Mesenchymal stem cell (in vitro differentiated cells and primary cell): ENCODE measurements around the gene ID4.

ENCODE experiments used
- DNase-seq: peaks from one replicate; pipeline ENCODE4 v3.0.0-alpha.2; 2013
- H2AFZ ChIP-seq: one replicate; pipeline ENCODE4 v1.6.1; 2013; ENCODE audit warnings: low read depth, mild to moderate bottlenecking, control low read depth, inconsistent platforms, low read length, moderate library complexity
- H2AK5ac ChIP-seq: 2 replicates; pipeline ENCODE4 v1.6.1; 2013; ENCODE audit warnings: low read length, moderate library complexity, mild to moderate bottlenecking, inconsistent platforms; ENCODE audit not compliant: severe bottlenecking
- H2BK120ac ChIP-seq: one replicate; pipeline ENCODE4 v1.6.1; 2013; ENCODE audit warnings: low read depth, mild to moderate bottlenecking, inconsistent platforms, low read length, moderate library complexity
- H2BK12ac ChIP-seq, 2 experiments: one replicate each; pipeline ENCODE4 v1.6.1; 2013; ENCODE audit warnings: inconsistent platforms in 2 of 2, low read length in 2 of 2, mild to moderate bottlenecking in 2 of 2, moderate library complexity in 2 of 2, control low read depth in 1 of 2
- H2BK15ac ChIP-seq: one replicate; pipeline ENCODE4 v1.6.1; 2013; ENCODE audit warnings: mild to moderate bottlenecking, low read depth, inconsistent platforms; ENCODE audit not compliant: poor library complexity, severe bottlenecking
- H2BK5ac ChIP-seq: 2 replicates; pipeline ENCODE4 v1.6.1; 2013; ENCODE audit warnings: low read depth, mild to moderate bottlenecking, low read length, control low read depth, inconsistent platforms; ENCODE audit not compliant: poor library complexity, severe bottlenecking
- H3K14ac ChIP-seq, 2 experiments: one replicate each; pipeline ENCODE4 v1.6.1; 2013; ENCODE audit warnings: inconsistent platforms in 2 of 2, low read length in 2 of 2, control low read depth in 1 of 2, mild to moderate bottlenecking in 1 of 2, moderate library complexity in 1 of 2
- H3K18ac ChIP-seq, 2 experiments: one replicate each; pipeline ENCODE4 v1.6.1; 2013; ENCODE audit warnings: inconsistent platforms in 2 of 2, low read length in 2 of 2, control low read depth in 1 of 2, low read depth in 1 of 2, mild to moderate bottlenecking in 1 of 2
- H3K23ac ChIP-seq, 2 experiments: one replicate each; pipeline ENCODE4 v1.6.1; 2013; ENCODE audit warnings: inconsistent platforms in 2 of 2, low read length in 2 of 2, mild to moderate bottlenecking in 2 of 2, moderate library complexity in 2 of 2, control low read depth in 1 of 2
- H3K27ac ChIP-seq: 2 replicates; pipeline ENCODE4 v1.5.1; 2013; ENCODE audit warnings: mild to moderate bottlenecking, moderate library complexity, low read length, control low read depth, inconsistent platforms; ENCODE audit not compliant: poor library complexity, severe bottlenecking
- H3K27me3 ChIP-seq, 2 experiments: 2 replicates each; pipeline versions ENCODE4 v1.6.1 to v1.7.0; 2013; ENCODE audit warnings: low read length in 2 of 2, mild to moderate bottlenecking in 2 of 2, moderate library complexity in 2 of 2, control low read depth in 1 of 2, inconsistent platforms in 1 of 2; ENCODE audit not compliant: control insufficient read depth in 1 of 2, insufficient read depth in 1 of 2
- H3K36me3 ChIP-seq, 2 experiments: 2 replicates each; pipeline versions ENCODE4 v1.6.1 to v1.7.0; 2013; ENCODE audit warnings: low read length in 2 of 2, control low read depth in 1 of 2, inconsistent platforms in 1 of 2, low read depth in 1 of 2, mild to moderate bottlenecking in 1 of 2; ENCODE audit not compliant: insufficient read depth in 2 of 2, control insufficient read depth in 1 of 2
- H3K4ac ChIP-seq, 2 experiments: one replicate each; pipeline ENCODE4 v1.6.1; 2013; ENCODE audit warnings: inconsistent platforms in 2 of 2, low read length in 2 of 2, mild to moderate bottlenecking in 2 of 2, moderate library complexity in 2 of 2, control low read depth in 1 of 2, low read depth in 1 of 2
- H3K4me1 ChIP-seq: 2 replicates; pipeline ENCODE4 v1.6.1; 2013; ENCODE audit warnings: low read depth, low read length, control low read depth; ENCODE audit not compliant: control insufficient read depth, insufficient read depth
- H3K4me2 ChIP-seq: 2 replicates; pipeline ENCODE4 v1.6.1; 2013; ENCODE audit warnings: low read length, mild to moderate bottlenecking, inconsistent platforms; ENCODE audit not compliant: poor library complexity, severe bottlenecking
- H3K4me3 ChIP-seq, 2 experiments: 2 replicates each; pipeline versions ENCODE4 v1.5.1 to v1.7.0; 2013; ENCODE audit warnings: low read length in 2 of 2, mild to moderate bottlenecking in 2 of 2, control low read depth in 1 of 2, low read depth in 1 of 2; ENCODE audit not compliant: insufficient read depth in 1 of 2
- H3K79me1 ChIP-seq: replicated peaks from 2 replicates; pipeline ENCODE4 v1.6.1; 2013; ENCODE audit warnings: mild to moderate bottlenecking, control low read depth, low read length, inconsistent platforms; ENCODE audit not compliant: poor library complexity, severe bottlenecking
- H3K9ac ChIP-seq: 2 replicates; pipeline ENCODE4 v1.7.0; 2013; ENCODE audit warnings: mild to moderate bottlenecking, low read length, moderate library complexity
- H3K9me3 ChIP-seq: 2 replicates; pipeline ENCODE4 v1.7.0; 2013; ENCODE audit warnings: mild to moderate bottlenecking, low read length; ENCODE audit not compliant: control insufficient read depth
- H4K8ac ChIP-seq: one replicate; pipeline ENCODE4 v1.6.1; 2013; ENCODE audit warnings: inconsistent platforms, mild to moderate bottlenecking, low read length, moderate library complexity
- H4K91ac ChIP-seq: one replicate; pipeline ENCODE4 v1.6.1; 2013; ENCODE audit warnings: mild to moderate bottlenecking, low read length, inconsistent platforms
- WGBS: methylation state at CpG from one replicate; pipeline ENCODE4 v1.1.7; 2013; ENCODE audit warnings: mixed read lengths; 5-methylcytosine and 5-hydroxymethylcytosine counted together

ID4 gene

DNA sequence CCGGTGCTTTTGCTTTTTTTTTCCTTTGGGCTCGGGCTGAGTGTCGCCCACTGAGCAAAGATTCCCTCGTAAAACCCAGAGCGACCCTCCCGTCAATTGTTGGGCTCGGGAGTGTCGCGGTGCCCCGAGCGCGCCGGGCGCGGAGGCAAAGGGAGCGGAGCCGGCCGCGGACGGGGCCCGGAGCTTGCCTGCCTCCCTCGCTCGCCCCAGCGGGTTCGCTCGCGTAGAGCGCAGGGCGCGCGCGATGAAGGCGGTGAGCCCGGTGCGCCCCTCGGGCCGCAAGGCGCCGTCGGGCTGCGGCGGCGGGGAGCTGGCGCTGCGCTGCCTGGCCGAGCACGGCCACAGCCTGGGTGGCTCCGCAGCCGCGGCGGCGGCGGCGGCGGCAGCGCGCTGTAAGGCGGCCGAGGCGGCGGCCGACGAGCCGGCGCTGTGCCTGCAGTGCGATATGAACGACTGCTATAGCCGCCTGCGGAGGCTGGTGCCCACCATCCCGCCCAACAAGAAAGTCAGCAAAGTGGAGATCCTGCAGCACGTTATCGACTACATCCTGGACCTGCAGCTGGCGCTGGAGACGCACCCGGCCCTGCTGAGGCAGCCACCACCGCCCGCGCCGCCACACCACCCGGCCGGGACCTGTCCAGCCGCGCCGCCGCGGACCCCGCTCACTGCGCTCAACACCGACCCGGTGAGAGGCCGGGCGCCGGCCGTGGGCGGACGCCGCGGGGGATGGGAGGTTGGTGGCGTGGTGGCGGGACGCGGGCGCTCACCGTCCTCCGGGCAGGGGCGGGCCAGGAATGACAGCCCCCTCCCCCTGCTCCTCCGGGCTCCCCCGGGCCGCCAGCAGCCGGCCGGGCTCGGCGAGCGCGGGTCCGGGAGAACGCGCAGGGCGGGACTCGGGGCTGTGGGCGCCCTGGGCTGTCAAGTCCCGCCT is 606 bp downstream of the ID4 start:
- peaks cover 5 to 38% of the 10 kb centered on the region in 2 experiments for H3K27me3 ChIP-seq
- H4K8ac ChIP-seq, result no peak overlapping the region
- no peak overlapping the region for H2AK5ac ChIP-seq
- peak; percentile 44 for DNase-seq
- H2BK120ac ChIP-seq, result no peak overlapping the region
- no peak overlapping the region for H4K91ac ChIP-seq
- H3K79me1 ChIP-seq, result no peaks in the 10 kb centered on the region
- H3K9me3 ChIP-seq, result no peaks in the 10 kb centered on the region
- H3K36me3 ChIP-seq, result no peaks in the 10 kb centered on the region
- no peak overlapping the region for H3K27ac ChIP-seq
- no peak overlapping the region for H2BK5ac ChIP-seq
- WGBS, result 1% methylated on average over 84 of the region's 122 CpGs
- H3K9ac ChIP-seq, result peak overlapping the region; percentile 90
- peak overlapping the region in 1 of 2 experiments; percentile 52 for H2BK12ac ChIP-seq
- peaks cover 19% of the 10 kb centered on the region for H3K4me1 ChIP-seq
- no peak overlapping the region for H3K4ac ChIP-seq
- H3K4me2 ChIP-seq, result peak overlapping the region; percentile 94
- peak overlapping the region; percentile 71 for H2AFZ ChIP-seq
- no peak overlapping the region for H3K14ac ChIP-seq
- H2BK15ac ChIP-seq, result peak overlapping the region; percentile 23
- peak overlapping the region; percentile 21 to 52 for H3K18ac ChIP-seq
- peak overlapping the region; percentile 50 to 83 for H3K4me3 ChIP-seq
- peak overlapping the region in 1 of 2 experiments; percentile 23 for H3K23ac ChIP-seq

DNA sequence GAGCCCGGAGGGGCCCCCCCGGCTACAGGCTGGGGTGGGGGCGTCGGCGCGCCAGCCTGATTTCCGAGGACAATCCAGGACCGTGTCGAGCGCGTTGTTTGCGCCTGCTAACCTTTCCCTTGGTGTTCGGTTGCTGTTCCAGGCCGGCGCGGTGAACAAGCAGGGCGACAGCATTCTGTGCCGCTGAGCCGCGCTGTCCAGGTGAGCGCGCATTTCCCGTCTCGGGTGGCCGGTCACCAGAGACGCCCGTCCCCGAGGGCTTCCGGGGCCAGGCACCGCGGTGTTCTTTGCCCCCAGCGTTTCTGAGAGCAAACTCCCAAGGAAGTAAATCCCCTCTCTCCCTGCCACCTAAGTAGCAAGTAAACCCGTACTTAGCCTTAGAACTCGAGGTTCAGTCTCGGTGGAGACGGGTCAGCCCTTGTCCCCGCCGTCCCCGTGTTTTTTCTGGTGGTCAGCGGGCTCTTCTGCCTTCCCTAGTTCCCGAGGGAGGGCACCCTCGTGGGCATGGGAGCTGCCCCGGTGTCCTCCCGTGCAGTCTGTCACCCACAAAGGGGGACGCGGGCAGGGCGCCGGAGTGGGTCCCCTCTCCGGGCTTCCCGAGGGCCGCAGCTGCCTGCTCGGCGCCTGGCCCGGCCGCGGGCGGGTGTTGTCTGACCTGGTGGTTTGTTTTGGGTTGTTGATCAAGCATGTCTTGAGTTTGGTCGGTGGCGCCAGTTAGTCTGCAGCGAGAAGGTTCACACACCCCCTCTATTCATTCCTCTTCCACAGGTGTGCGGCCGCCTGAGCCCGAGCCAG is 1.5 kb downstream of the ID4 start:
- Histone ChIP-seq H3K14ac (peak overlapping the region in 1 of 2 experiments; percentile 89), H3K4ac (peak overlapping the region in 1 of 2 experiments; percentile 15), H3K4me2 (peak overlapping the region; percentile 94), H3K18ac (peak overlapping the region in 1 of 2 experiments; percentile 52), H2AK5ac (no peak overlapping the region), H3K23ac (peak overlapping the region in 1 of 2 experiments; percentile 69), H2BK120ac (no peak overlapping the region), H2BK12ac (peak overlapping the region in 1 of 2 experiments; percentile 39), H4K91ac (no peak overlapping the region), H4K8ac (no peak overlapping the region), H3K79me1 (no peaks in the 10 kb centered on the region), H3K9ac (peak overlapping the region; percentile 90), H3K4me1 (peaks cover 19% of the 10 kb centered on the region), H3K4me3 (peak overlapping the region; percentile 50 to 83), H3K27ac (no peak overlapping the region), H3K9me3 (no peaks in the 10 kb centered on the region), H2BK15ac (peak overlapping the region; percentile 12), H3K27me3 (peaks cover 5 to 38% of the 10 kb centered on the region in 2 experiments), H2BK5ac (no peak overlapping the region), H2AFZ (peak overlapping the region; percentile 85), H3K36me3 (no peaks in the 10 kb centered on the region)
- DNase-seq, result peak; percentile 37
- WGBS, result under 1% methylated on average over 45 of the region's 63 CpGs

DNA sequence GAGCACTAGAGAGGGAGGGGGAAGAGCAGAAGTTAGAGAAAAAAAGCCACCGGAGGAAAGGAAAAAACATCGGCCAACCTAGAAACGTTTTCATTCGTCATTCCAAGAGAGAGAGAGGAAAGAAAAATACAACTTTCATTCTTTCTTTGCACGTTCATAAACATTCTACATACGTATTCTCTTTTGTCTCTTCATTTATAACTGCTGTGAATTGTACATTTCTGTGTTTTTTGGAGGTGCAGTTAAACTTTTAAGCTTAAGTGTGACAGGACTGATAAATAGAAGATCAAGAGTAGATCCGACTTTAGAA is 2.0 kb downstream of the ID4 start:
- H2BK15ac ChIP-seq, result no peak overlapping the region
- H3K79me1 ChIP-seq, result no peaks in the 10 kb centered on the region
- no peak overlapping the region for H4K8ac ChIP-seq
- no peak overlapping the region for H2BK5ac ChIP-seq
- H3K9me3 ChIP-seq, result no peaks in the 10 kb centered on the region
- H3K36me3 ChIP-seq, result no peaks in the 10 kb centered on the region
- peak overlapping the region; percentile 94 for H3K4me2 ChIP-seq
- H3K23ac ChIP-seq, result no peak overlapping the region
- H2BK120ac ChIP-seq, result no peak overlapping the region
- no peak overlapping the region for H3K27ac ChIP-seq
- no peak overlapping the region for H2AK5ac ChIP-seq
- no peak overlapping the region for H4K91ac ChIP-seq
- peak overlapping the region in 1 of 2 experiments; percentile 83 for H3K4me3 ChIP-seq
- H2AFZ ChIP-seq, result peak overlapping the region; percentile 4
- H2BK12ac ChIP-seq, result no peak overlapping the region
- H3K9ac ChIP-seq, result peak overlapping the region; percentile 90
- H3K4ac ChIP-seq, result no peak overlapping the region
- peaks cover 19% of the 10 kb centered on the region for H3K4me1 ChIP-seq
- H3K14ac ChIP-seq, result no peak overlapping the region
- H3K18ac ChIP-seq, result peak overlapping the region in 1 of 2 experiments; percentile 52
- WGBS, result 0% methylated on average over 3 of the region's 7 CpGs
- DNase-seq, result peak; percentile 7
- H3K27me3 ChIP-seq, result peaks cover 5 to 39% of the 10 kb centered on the region in 2 experiments

DNA sequence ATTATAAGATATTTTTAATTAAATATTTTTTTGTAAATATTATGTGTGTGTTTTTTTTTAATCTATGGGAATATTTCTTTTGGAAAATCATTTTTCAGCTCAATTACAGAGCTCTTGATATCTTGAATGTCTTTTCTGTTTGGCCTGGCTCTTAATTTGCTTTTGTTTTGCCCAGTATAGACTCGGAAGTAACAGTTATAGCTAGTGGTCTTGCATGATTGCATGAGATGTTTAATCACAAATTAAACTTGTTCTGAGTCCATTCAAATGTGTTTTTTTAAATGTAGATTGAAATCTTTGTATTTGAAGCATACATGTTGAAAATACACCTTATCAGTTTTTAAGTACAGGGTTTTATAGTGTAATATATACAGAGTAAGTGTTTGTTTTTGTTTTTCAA is 2.6 kb downstream of the ID4 start:
- no peak overlapping the region for H4K8ac ChIP-seq
- no peak overlapping the region for H3K14ac ChIP-seq

More for the DNA sequence above, 2.6 kb downstream of the ID4 start:
- WGBS, result 67% methylated on average over 1 of the region's 1 CpG
- no peak overlapping the region for H2BK120ac ChIP-seq
- DNase-seq, result no peak
- H2BK15ac ChIP-seq, result no peak overlapping the region
- H3K27ac ChIP-seq, result no peak overlapping the region
- no peak overlapping the region for H2BK12ac ChIP-seq
- no peak overlapping the region for H4K91ac ChIP-seq
- H2AK5ac ChIP-seq, result no peak overlapping the region
- H3K4ac ChIP-seq, result no peak overlapping the region
- no peak overlapping the region for H2AFZ ChIP-seq
- H3K27me3 ChIP-seq, result peaks cover 5 to 45% of the 10 kb centered on the region in 2 experiments
- no peak overlapping the region for H3K18ac ChIP-seq
- H3K9ac ChIP-seq, result peak overlapping the region; percentile 12
- H3K4me3 ChIP-seq, result no peak overlapping the region
- no peak overlapping the region for H3K4me2 ChIP-seq
- no peak overlapping the region for H3K23ac ChIP-seq
- H3K79me1 ChIP-seq, result no peaks in the 10 kb centered on the region
- H3K36me3 ChIP-seq, result no peaks in the 10 kb centered on the region
- peaks cover 19% of the 10 kb centered on the region for H3K4me1 ChIP-seq
- H2BK5ac ChIP-seq, result no peak overlapping the region
- H3K9me3 ChIP-seq, result no peaks in the 10 kb centered on the region
